ENCODE measurements around the gene CSAD. TPM values are rescaled to one million over a fixed set of nuclear protein-coding genes. Genes with fewer than 3 reads are reported as not detected.

The CSAD gene
- total and polyA plus RNA-seq, 2 donors (not counting 3 experiments of a cell fraction or from before 2014, with no cell fraction given), result 21.1 to 24.4 TPM

GRCh38 chr12:53191885-53192530, 11.3 kb upstream of the CSAD start:
- Histone ChIP-seq H3K4me2 (ENCODE audit: insufficient read depth, low read length) (no peak overlapping the region), H3K4me3 (replicated peaks in 1 of 3; ENCODE audit: insufficient read depth in 1 of 3, low read depth in 1 of 3, low read length in 3 of 3) (no peak overlapping the region), H3K9me3 (replicated peaks; ENCODE audit: control insufficient read depth, insufficient read depth, low read length) (no peaks in the 10 kb centered on the region), H3K9ac (replicated peaks; ENCODE audit: extremely low read depth, insufficient read depth, low read length) (no peak overlapping the region), H3K4me1 (ENCODE audit: control insufficient read depth, extremely low read depth, insufficient read depth, low read length) (peaks cover 4% of the 10 kb centered on the region), H3K27me3 (ENCODE audit: control insufficient read depth in 2 of 2, insufficient read depth in 2 of 2, low read length in 2 of 2) (no peaks in the 10 kb centered on the region), H3K27ac (ENCODE audit: insufficient read depth, low read depth, low read length) (no peak overlapping the region), H2AFZ (ENCODE audit: low read depth, low read length) (no peak overlapping the region), H3K79me2 (ENCODE audit: control insufficient read depth, insufficient read depth, low read length) (no peaks in the 10 kb centered on the region), H3K9me1 (replicated peaks; ENCODE audit: control insufficient read depth, extremely low read depth, insufficient read depth, low read length) (no peaks in the 10 kb centered on the region), H4K20me1 (replicated peaks; ENCODE audit: control insufficient read depth, extremely low read depth, insufficient read depth, low read length) (no peaks in the 10 kb centered on the region), H3K36me3 (ENCODE audit: control insufficient read depth in 2 of 2, extremely low read depth in 1 of 2, insufficient read depth in 2 of 2, low read length in 2 of 2) (peaks cover 10 to 14% of the 10 kb centered on the region in 2 experiments)
- TF ChIP-seq FOS (IDR thresholded peaks at IDR 0.05; ENCODE audit: borderline replicate concordance, insufficient read depth, low read length), result no peak
- TF ChIP-seq POLR2AphosphoS5 (IDR thresholded peaks at IDR 0.05; ENCODE audit: insufficient read depth, low read depth, low read length), result no peak
- TF ChIP-seq JUN (IDR thresholded peaks at IDR 0.05; ENCODE audit: borderline replicate concordance, insufficient read depth, insufficient read length, low read depth), result no peak
- TF ChIP-seq EZH2 (IDR thresholded peaks at IDR 0.05; ENCODE audit: borderline replicate concordance, low read depth, low read length, severe bottlenecking), result no peak
- TF ChIP-seq MAX (IDR thresholded peaks at IDR 0.05; ENCODE audit: insufficient read depth, insufficient read length), result no peak
- TF ChIP-seq POLR2A (IDR thresholded peaks at IDR 0.05; ENCODE audit: low read depth, low read length), result no peak
- no peak for TF ChIP-seq GATA2 (IDR thresholded peaks at IDR 0.05; ENCODE audit: insufficient read depth, insufficient read length, low read depth, low read length)
- TF ChIP-seq CTCF (IDR thresholded peaks at IDR 0.05; ENCODE audit: extremely low read depth in 1 of 2, insufficient read depth in 1 of 2, low read depth in 1 of 2, low read length in 2 of 2), result no peak
- TF ChIP-seq MYC (IDR thresholded peaks at IDR 0.05; ENCODE audit: low read depth, low read length), result no peak
- ChIA-PET POLR2A (interaction anchor here (0.7 kb wide), 1 partner anchor 141 kb away, joined by 3 read pairs; no protein-coding TSS in a partner anchor), CTCF (interaction anchor here (1.6 to 7.2 kb wide), 4 partner anchors 17 to 125 kb away, joined by 4 to 102 read pairs (median 56); no protein-coding TSS in a partner anchor)
- intact Hi-C loops (cut with micrococcal nuclease) (no loop called here), dilution Hi-C loops (cut with MboI; ENCODE audit: extremely low pct_ligation_motif_present, low sequenced_read_pairs) (no loop called here)
- FAIRE-seq (no peak), DNase-seq (ENCODE audit: low read depth, low spot score) (no peak)
- BruUV-seq (replicated peaks), result no TSS peak

Measured in endothelial cell of umbilical vein (primary cell).